Parathyroid adenoma (tissue), 2 donors: ENCODE measurements around the gene TSC22D1.

Experiments used
- H2AFZ ChIP-seq: fragments of 300-600 bp; sonication (generic); one replicate; pipeline ENCODE4 v1.7.0; 2017; ENCODE audit warnings: antibody characterized with exemption, mild to moderate bottlenecking
- H3K27ac ChIP-seq: fragments of 300-600 bp; sonication (generic); one replicate; pipeline ENCODE4 v1.7.0; 2017
- H3K27me3 ChIP-seq: fragments of 300-600 bp; sonication (generic); one replicate; pipeline ENCODE4 v1.7.0; 2017; ENCODE audit warnings: low read length; ENCODE audit not compliant: control insufficient read depth, insufficient read depth
- H3K36me3 ChIP-seq: fragments of 300-600 bp; sonication (generic); one replicate; pipeline ENCODE4 v1.7.0; 2017; ENCODE audit warnings: low read length; ENCODE audit not compliant: control insufficient read depth, insufficient read depth
- H3K4me1 ChIP-seq: fragments of 300-600 bp; sonication (generic); one replicate; pipeline ENCODE4 v1.7.0; 2017; ENCODE audit warnings: control low read depth
- H3K4me2 ChIP-seq: fragments of 300-600 bp; sonication (generic); one replicate; pipeline ENCODE4 v1.7.0; 2017; ENCODE audit warnings: low read length
- H3K4me3 ChIP-seq: fragments of 300-600 bp; sonication (generic); one replicate; pipeline ENCODE4 v1.7.0; 2017; ENCODE audit warnings: low read depth, low read length
- H3K79me2 ChIP-seq: fragments of 300-600 bp; sonication (generic); one replicate; pipeline ENCODE4 v1.7.0; 2017; ENCODE audit warnings: control low read depth
- H3K9ac ChIP-seq: fragments of 300-600 bp; sonication (generic); one replicate; pipeline ENCODE4 v1.7.0; 2017; ENCODE audit warnings: mild to moderate bottlenecking
- H3K9me3 ChIP-seq: fragments of 300-600 bp; sonication (generic); one replicate; pipeline ENCODE4 v1.7.0; 2017; ENCODE audit warnings: low read length; ENCODE audit not compliant: control insufficient read depth
- CTCF ChIP-seq: fragments of 300-600 bp; sonication (generic); IDR thresholded peaks from one replicate; pipeline ENCODE4 v1.7.0; 2017; ENCODE audit warnings: antibody characterized with exemption, mild to moderate bottlenecking
- donor health status: primary hyperparathyroidism.

Gene TSC22D1

DNA sequence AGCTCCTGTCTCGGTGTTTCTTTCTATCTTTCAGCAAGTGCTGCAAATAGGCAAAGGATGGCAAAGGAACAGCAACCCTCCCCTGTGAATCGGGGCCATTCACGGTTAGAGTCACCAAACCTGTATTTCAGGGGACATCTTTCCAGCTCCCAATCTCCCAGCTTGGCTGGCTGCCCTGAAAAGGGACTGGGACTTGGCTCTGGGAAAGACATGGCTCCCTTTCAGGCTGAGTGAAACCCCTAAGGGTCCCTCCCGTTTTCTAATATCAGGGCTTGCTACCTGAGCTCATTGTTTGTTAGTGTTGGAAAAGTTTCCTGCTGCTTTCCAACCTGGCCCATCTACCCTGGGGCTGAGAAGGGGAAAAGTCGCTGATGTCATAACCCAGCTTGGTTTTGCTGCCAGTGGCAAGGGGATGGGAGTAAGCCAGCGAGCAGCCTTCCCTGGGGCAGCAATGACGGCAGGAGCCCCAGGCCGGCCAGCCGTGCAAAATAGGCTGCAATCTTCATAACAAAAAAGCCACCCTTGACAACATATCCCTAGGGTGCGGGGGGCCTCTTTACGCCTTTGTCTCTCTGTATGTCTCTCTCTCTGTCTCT, 172.6 kb downstream of the TSC22D1 start:
- no peaks in the 10 kb centered on the region for H3K79me2 ChIP-seq
- no peak overlapping the region for H3K4me3 ChIP-seq
- TF ChIP-seq CTCF, result no peak
- H3K9ac ChIP-seq, result no peak overlapping the region
- no peaks in the 10 kb centered on the region for H3K36me3 ChIP-seq
- no peaks in the 10 kb centered on the region for H3K9me3 ChIP-seq
- H2AFZ ChIP-seq, result peak overlapping the region; percentile 68
- H3K27me3 ChIP-seq, result no peaks in the 10 kb centered on the region
- no peak overlapping the region for H3K4me2 ChIP-seq
- peak overlapping the region; percentile 63 for H3K27ac ChIP-seq
- peaks cover 14% of the 10 kb centered on the region for H3K4me1 ChIP-seq

DNA sequence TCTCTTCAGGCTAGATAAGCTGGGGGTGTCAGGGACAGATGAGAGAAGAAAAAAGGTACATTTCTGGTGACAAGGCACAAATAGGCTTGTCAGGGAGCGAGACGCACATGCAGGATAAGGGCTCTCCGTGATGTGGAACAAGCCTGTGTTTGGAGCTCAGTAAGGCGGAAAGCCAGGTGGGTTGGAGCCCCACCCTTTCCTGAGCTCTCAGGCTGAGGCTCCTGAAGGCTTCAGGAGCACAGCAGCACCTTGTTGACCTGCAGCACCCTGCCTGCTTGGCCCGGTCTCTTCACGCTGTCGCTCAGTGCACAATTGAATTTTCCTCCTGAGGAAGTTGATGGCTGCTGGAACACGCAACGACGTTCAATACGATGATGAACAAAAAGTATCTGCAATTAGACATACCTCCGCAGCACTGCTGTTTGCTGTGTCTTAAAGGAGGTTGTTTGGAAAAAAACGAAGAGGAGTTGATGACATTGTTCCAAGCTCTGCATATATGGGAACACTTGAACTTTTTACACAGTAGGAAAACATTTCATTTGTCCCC, 173.2 kb downstream of the TSC22D1 start:
- Histone ChIP-seq H3K9ac (no peak overlapping the region), H2AFZ (peak overlapping the region; percentile 68), H3K36me3 (no peaks in the 10 kb centered on the region), H3K9me3 (no peaks in the 10 kb centered on the region), H3K4me3 (no peak overlapping the region), H3K27me3 (no peaks in the 10 kb centered on the region), H3K4me1 (peaks cover 14% of the 10 kb centered on the region), H3K79me2 (no peaks in the 10 kb centered on the region), H3K4me2 (no peak overlapping the region), H3K27ac (peak overlapping the region; percentile 63)
- no peak for TF ChIP-seq CTCF

- H3K4me3 ChIP-seq, result no peak overlapping the region
- H3K27ac ChIP-seq, result no peak overlapping the region
- TF ChIP-seq CTCF, result no peak
- H3K4me2 ChIP-seq, result no peak overlapping the region
- no peaks in the 10 kb centered on the region for H3K79me2 ChIP-seq
- H2AFZ ChIP-seq, result no peak overlapping the region
- H3K27me3 ChIP-seq, result no peaks in the 10 kb centered on the region
- H3K9ac ChIP-seq, result no peak overlapping the region
- H3K36me3 ChIP-seq, result no peaks in the 10 kb centered on the region
- peaks cover 14% of the 10 kb centered on the region for H3K4me1 ChIP-seq
- H3K9me3 ChIP-seq, result no peaks in the 10 kb centered on the region
Measured at GRCh38 chr13:44401577-44401976, 174.6 kb downstream of the TSC22D1 start.

DNA sequence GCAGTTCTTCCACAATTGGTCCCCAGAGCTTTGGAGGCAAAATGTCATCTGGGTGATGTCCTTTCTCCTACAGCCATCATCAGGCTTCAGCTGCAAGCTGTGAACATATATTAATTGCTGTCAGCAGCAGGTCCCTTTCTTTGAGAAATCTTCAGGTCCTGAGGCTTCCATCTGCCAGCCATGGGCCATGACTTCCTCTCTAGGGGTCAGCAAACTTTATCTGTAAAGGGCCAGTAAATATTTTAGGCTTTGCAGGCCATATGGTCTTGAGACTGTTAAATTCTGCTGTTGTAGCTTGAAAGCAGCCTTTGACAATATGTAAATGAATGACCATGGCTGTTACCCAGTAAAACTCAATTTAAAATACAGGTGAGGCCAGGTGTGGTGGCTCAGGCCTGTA, 175.4 kb downstream of the TSC22D1 start:
- TF ChIP-seq CTCF, result no peak
- Histone ChIP-seq H3K27ac (no peak overlapping the region), H3K4me3 (no peak overlapping the region), H3K9ac (no peak overlapping the region), H3K36me3 (no peaks in the 10 kb centered on the region), H3K9me3 (no peaks in the 10 kb centered on the region), H3K4me2 (no peak overlapping the region), H3K4me1 (peaks cover 17% of the 10 kb centered on the region), H3K79me2 (no peaks in the 10 kb centered on the region), H2AFZ (no peak overlapping the region), H3K27me3 (no peaks in the 10 kb centered on the region)

- Histone ChIP-seq H3K36me3 (no peaks in the 10 kb centered on the region), H3K27ac (no peak overlapping the region), H3K9me3 (no peaks in the 10 kb centered on the region), H3K79me2 (no peaks in the 10 kb centered on the region), H3K4me2 (no peak overlapping the region), H3K9ac (no peak overlapping the region), H2AFZ (no peak overlapping the region), H3K4me1 (peaks cover 15% of the 10 kb centered on the region), H3K4me3 (no peak overlapping the region), H3K27me3 (no peaks in the 10 kb centered on the region)
- TF ChIP-seq CTCF, result no peak
Measured at GRCh38 chr13:44399074-44399473, 177.1 kb downstream of the TSC22D1 start.
